GM18867 (cell line): ENCODE data around the gene DDX6.

ENCODE experiments used
- ATAC-seq: cut with Tn5 transposase; IDR thresholded peaks from one replicate; pipeline ENCODE4 v1.9.1; 2021; ENCODE audit warnings: mild to moderate bottlenecking, moderate library complexity; ENCODE audit not compliant: unreplicated experiment

DDX6 gene

GRCh38 chr11:118705791-118706545 lies 85.0 kb downstream of the DDX6 start:
- ATAC-seq, result no peak

GRCh38 chr11:118705111-118705741 lies 85.7 kb downstream of the DDX6 start:
- ATAC-seq, result no peak

- no peak for ATAC-seq
These were observed 87.3 kb downstream of the DDX6 start for GRCh38 chr11:118703563-118704106.

GRCh38 chr11:118699506-118700220 lies 91.3 kb downstream of the DDX6 start:
- no peak for ATAC-seq
